ENCODE measurements around the gene ZNF92.

DNA sequence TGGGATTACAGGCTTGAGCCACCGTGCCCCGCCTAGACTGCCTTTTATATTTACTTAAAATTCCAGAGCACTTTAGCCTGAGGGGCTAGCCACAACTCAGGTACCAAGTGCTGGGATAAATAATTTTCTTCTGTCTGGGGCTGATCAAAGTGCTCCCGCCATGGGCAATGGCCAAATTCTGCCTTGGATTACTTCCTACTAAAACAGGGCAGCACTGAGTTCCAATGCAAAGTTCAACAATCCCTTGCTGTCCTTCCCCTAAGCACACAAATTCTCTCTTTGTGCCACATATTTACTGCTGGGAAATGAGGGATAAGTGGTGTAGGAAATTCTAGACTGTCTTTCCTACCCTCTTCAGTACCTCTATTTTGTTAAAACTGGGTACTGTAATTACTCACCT, 34.4 kb upstream of the ZNF92 start:
- TF ChIP-seq CTCF (conservative IDR thresholded peaks at IDR 0.05) (no peak), EZH2 (IDR thresholded peaks at IDR 0.05; ENCODE audit: low read depth) (no peak)

Measured in PC-9 (cell line).